HEK293 (cell line): ENCODE results near the gene CFAP221.

Source experiments
- KLF1 ChIP-seq: fragments of 450-650 bp; formaldehyde crosslinking; IDR thresholded peaks from 2 replicates; pipeline ENCODE4 v1.5.1; 2016; ENCODE audit warnings: missing biosample characterization, missing genetic modification characterization
- ZBTB21 ChIP-seq: fragments of 450-650 bp; formaldehyde crosslinking; IDR thresholded peaks from 2 replicates; pipeline ENCODE4 v1.5.1; 2017; ENCODE audit warnings: missing biosample characterization, missing genetic modification characterization
- ZFHX2 ChIP-seq: fragments of 450-650 bp; formaldehyde crosslinking; conservative IDR thresholded peaks from 2 replicates; pipeline ENCODE4 v1.5.1; 2016; ENCODE audit warnings: missing biosample characterization, missing genetic modification characterization
- ZNF138 ChIP-seq: fragments of 450-650 bp; formaldehyde crosslinking; IDR thresholded peaks from 2 replicates; pipeline ENCODE4 v1.5.1; 2016; ENCODE audit warnings: missing biosample characterization, missing genetic modification characterization, borderline replicate concordance
- ZNF169 ChIP-seq: fragments of 450-650 bp; formaldehyde crosslinking; IDR thresholded peaks from 2 replicates; pipeline ENCODE4 v1.5.1; 2016; ENCODE audit warnings: missing biosample characterization, missing genetic modification characterization
- ZNF311 ChIP-seq: fragments of 450-650 bp; formaldehyde crosslinking; IDR thresholded peaks from 2 replicates; pipeline ENCODE4 v1.5.1; 2017; ENCODE audit warnings: missing biosample characterization, missing genetic modification characterization, borderline replicate concordance
- ZNF707 ChIP-seq: fragments of 450-650 bp; formaldehyde crosslinking; IDR thresholded peaks from 2 replicates; pipeline ENCODE4 v1.5.1; 2016; ENCODE audit warnings: missing biosample characterization, missing genetic modification characterization
- ZNF768 ChIP-seq: fragments of 450-650 bp; formaldehyde crosslinking; IDR thresholded peaks from 2 replicates; pipeline ENCODE4 v1.5.1; 2018; ENCODE audit warnings: missing biosample characterization, mild to moderate bottlenecking, missing genetic modification characterization
- TF ChIP-seq, protein P1 (sequence below): fragments of 450-650 bp; formaldehyde crosslinking; IDR thresholded peaks from 2 replicates; pipeline ENCODE4 v1.5.1; 2016; ENCODE audit warnings: missing biosample characterization, missing genetic modification characterization
- TF ChIP-seq, protein P2 (sequence below): fragments of 450-650 bp; formaldehyde crosslinking; conservative IDR thresholded peaks from 2 replicates; pipeline ENCODE4 v1.5.1; 2016; ENCODE audit warnings: low read depth, missing biosample characterization, missing genetic modification characterization
- TF ChIP-seq, protein P3 (sequence below): fragments of 450-650 bp; formaldehyde crosslinking; IDR thresholded peaks from 2 replicates; pipeline ENCODE4 v1.5.1; 2016; ENCODE audit warnings: missing biosample characterization, missing genetic modification characterization
- TF ChIP-seq, protein P4 (sequence below): sonication (generic); formaldehyde crosslinking; IDR thresholded peaks from 2 replicates; pipeline ENCODE4 v1.8.1; 2022; ENCODE audit warnings: mild to moderate bottlenecking, moderate library complexity, missing genetic modification reagents
- TF ChIP-seq, protein P5 (sequence below): fragments of 450-650 bp; formaldehyde crosslinking; IDR thresholded peaks from 2 replicates; pipeline ENCODE4 v1.5.1; 2016; ENCODE audit warnings: missing biosample characterization, missing genetic modification characterization

DNA sequence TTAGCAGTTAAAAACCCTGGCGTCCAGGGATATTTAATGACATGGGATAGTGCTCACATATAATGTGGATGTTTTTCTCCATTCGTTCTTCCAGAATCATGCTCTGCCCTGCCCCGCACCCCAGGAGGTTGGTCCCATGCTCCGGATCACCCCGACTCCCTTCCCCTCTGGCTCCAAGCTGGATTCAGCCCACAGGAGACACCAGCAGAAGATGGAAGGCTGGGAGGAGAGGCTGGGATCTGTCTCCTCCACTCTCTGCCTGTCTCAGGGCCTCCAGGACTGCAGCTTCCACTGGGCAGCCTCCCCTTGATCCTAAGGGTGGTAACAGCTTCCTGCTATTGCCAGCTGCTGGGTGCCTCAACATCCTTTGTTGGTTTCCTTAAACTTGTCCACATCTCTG lies 159.3 kb downstream of the CFAP221 start:
- TF ChIP-seq KLF1 (tag by site-specific recombination) (no peak), ZNF169 (tag by site-specific recombination) (no peak), ZFHX2 (tag by site-specific recombination) (no peak), ZNF768 (no peak), ZNF138 (tag by site-specific recombination) (no peak), ZNF311 (tag by site-specific recombination) (no peak), ZBTB21 (tag by site-specific recombination) (no peak), ZNF707 (tag by site-specific recombination) (no peak)
- TF ChIP-seq, protein P1, sequence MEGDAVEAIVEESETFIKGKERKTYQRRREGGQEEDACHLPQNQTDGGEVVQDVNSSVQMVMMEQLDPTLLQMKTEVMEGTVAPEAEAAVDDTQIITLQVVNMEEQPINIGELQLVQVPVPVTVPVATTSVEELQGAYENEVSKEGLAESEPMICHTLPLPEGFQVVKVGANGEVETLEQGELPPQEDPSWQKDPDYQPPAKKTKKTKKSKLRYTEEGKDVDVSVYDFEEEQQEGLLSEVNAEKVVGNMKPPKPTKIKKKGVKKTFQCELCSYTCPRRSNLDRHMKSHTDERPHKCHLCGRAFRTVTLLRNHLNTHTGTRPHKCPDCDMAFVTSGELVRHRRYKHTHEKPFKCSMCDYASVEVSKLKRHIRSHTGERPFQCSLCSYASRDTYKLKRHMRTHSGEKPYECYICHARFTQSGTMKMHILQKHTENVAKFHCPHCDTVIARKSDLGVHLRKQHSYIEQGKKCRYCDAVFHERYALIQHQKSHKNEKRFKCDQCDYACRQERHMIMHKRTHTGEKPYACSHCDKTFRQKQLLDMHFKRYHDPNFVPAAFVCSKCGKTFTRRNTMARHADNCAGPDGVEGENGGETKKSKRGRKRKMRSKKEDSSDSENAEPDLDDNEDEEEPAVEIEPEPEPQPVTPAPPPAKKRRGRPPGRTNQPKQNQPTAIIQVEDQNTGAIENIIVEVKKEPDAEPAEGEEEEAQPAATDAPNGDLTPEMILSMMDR (tag by site-specific recombination), result no peak
- TF ChIP-seq, protein P2, sequence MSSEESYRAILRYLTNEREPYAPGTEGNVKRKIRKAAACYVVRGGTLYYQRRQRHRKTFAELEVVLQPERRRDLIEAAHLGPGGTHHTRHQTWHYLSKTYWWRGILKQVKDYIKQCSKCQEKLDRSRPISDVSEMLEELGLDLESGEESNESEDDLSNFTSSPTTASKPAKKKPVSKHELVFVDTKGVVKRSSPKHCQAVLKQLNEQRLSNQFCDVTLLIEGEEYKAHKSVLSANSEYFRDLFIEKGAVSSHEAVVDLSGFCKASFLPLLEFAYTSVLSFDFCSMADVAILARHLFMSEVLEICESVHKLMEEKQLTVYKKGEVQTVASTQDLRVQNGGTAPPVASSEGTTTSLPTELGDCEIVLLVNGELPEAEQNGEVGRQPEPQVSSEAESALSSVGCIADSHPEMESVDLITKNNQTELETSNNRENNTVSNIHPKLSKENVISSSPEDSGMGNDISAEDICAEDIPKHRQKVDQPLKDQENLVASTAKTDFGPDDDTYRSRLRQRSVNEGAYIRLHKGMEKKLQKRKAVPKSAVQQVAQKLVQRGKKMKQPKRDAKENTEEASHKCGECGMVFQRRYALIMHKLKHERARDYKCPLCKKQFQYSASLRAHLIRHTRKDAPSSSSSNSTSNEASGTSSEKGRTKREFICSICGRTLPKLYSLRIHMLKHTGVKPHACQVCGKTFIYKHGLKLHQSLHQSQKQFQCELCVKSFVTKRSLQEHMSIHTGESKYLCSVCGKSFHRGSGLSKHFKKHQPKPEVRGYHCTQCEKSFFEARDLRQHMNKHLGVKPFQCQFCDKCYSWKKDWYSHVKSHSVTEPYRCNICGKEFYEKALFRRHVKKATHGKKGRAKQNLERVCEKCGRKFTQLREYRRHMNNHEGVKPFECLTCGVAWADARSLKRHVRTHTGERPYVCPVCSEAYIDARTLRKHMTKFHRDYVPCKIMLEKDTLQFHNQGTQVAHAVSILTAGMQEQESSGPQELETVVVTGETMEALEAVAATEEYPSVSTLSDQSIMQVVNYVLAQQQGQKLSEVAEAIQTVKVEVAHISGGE (tag by site-specific recombination), result no peak
- TF ChIP-seq, protein P3, sequence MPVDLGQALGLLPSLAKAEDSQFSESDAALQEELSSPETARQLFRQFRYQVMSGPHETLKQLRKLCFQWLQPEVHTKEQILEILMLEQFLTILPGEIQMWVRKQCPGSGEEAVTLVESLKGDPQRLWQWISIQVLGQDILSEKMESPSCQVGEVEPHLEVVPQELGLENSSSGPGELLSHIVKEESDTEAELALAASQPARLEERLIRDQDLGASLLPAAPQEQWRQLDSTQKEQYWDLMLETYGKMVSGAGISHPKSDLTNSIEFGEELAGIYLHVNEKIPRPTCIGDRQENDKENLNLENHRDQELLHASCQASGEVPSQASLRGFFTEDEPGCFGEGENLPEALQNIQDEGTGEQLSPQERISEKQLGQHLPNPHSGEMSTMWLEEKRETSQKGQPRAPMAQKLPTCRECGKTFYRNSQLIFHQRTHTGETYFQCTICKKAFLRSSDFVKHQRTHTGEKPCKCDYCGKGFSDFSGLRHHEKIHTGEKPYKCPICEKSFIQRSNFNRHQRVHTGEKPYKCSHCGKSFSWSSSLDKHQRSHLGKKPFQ, result no peak
- TF ChIP-seq, protein P4, sequence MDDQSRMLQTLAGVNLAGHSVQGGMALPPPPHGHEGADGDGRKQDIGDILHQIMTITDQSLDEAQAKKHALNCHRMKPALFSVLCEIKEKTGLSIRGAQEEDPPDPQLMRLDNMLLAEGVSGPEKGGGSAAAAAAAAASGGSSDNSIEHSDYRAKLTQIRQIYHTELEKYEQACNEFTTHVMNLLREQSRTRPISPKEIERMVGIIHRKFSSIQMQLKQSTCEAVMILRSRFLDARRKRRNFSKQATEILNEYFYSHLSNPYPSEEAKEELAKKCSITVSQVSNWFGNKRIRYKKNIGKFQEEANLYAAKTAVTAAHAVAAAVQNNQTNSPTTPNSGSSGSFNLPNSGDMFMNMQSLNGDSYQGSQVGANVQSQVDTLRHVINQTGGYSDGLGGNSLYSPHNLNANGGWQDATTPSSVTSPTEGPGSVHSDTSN (CRISPR knock-in tag), result no peak
- TF ChIP-seq, protein P5, sequence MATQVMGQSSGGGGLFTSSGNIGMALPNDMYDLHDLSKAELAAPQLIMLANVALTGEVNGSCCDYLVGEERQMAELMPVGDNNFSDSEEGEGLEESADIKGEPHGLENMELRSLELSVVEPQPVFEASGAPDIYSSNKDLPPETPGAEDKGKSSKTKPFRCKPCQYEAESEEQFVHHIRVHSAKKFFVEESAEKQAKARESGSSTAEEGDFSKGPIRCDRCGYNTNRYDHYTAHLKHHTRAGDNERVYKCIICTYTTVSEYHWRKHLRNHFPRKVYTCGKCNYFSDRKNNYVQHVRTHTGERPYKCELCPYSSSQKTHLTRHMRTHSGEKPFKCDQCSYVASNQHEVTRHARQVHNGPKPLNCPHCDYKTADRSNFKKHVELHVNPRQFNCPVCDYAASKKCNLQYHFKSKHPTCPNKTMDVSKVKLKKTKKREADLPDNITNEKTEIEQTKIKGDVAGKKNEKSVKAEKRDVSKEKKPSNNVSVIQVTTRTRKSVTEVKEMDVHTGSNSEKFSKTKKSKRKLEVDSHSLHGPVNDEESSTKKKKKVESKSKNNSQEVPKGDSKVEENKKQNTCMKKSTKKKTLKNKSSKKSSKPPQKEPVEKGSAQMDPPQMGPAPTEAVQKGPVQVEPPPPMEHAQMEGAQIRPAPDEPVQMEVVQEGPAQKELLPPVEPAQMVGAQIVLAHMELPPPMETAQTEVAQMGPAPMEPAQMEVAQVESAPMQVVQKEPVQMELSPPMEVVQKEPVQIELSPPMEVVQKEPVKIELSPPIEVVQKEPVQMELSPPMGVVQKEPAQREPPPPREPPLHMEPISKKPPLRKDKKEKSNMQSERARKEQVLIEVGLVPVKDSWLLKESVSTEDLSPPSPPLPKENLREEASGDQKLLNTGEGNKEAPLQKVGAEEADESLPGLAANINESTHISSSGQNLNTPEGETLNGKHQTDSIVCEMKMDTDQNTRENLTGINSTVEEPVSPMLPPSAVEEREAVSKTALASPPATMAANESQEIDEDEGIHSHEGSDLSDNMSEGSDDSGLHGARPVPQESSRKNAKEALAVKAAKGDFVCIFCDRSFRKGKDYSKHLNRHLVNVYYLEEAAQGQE (tag by site-specific recombination), result no peak
